GM23248 (cell line): ENCODE data around the gene CYTH4. TPM values are rescaled to one million over a fixed set of nuclear protein-coding genes. Genes with fewer than 3 reads are reported as not detected.

ENCODE experiments used
- DNase-seq: peaks from one replicate; pipeline ENCODE4 v3.0.0-alpha.2; 2015
- H2AFZ ChIP-seq: fragments of 200-600 bp; sonication (generic); 2 replicates; pipeline ENCODE4 v1.6.1; 2016; ENCODE audit warnings: antibody characterized with exemption
- H3F3A ChIP-seq: fragments of 200-600 bp; sonication (generic); 2 replicates; pipeline ENCODE4 v1.6.1; 2016; ENCODE audit warnings: mild to moderate bottlenecking, antibody characterized with exemption, mixed run types; ENCODE audit not compliant: insufficient read depth
- H3K27ac ChIP-seq: fragments of 200-600 bp; sonication (generic); 2 replicates; pipeline ENCODE4 v1.5.1; 2016; ENCODE audit warnings: mild to moderate bottlenecking
- H3K27me3 ChIP-seq: fragments of 200-600 bp; sonication (generic); replicated peaks from 2 replicates; pipeline ENCODE4 v1.6.1; 2016; ENCODE audit warnings: mild to moderate bottlenecking; ENCODE audit not compliant: insufficient read depth
- H3K36me3 ChIP-seq: fragments of 200-600 bp; sonication (generic); 2 replicates; pipeline ENCODE4 v1.6.1; 2016; ENCODE audit warnings: low read depth, mild to moderate bottlenecking
- H3K4me1 ChIP-seq: fragments of 200-600 bp; sonication (generic); 2 replicates; pipeline ENCODE4 v1.6.1; 2016; ENCODE audit warnings: mild to moderate bottlenecking; ENCODE audit not compliant: insufficient read depth
- H3K4me2 ChIP-seq: fragments of 200-600 bp; sonication (generic); one replicate; pipeline ENCODE4 v1.6.1; 2016; ENCODE audit warnings: mild to moderate bottlenecking; ENCODE audit not compliant: unreplicated experiment
- H3K4me3 ChIP-seq: fragments of 200-600 bp; sonication (generic); 2 replicates; pipeline ENCODE4 v1.5.1; 2016; ENCODE audit warnings: mild to moderate bottlenecking
- H3K79me2 ChIP-seq: fragments of 200-600 bp; sonication (generic); 2 replicates; pipeline ENCODE4 v1.6.1; 2016; ENCODE audit warnings: mild to moderate bottlenecking; ENCODE audit not compliant: insufficient read depth
- H3K9ac ChIP-seq: fragments of 200-600 bp; sonication (generic); 2 replicates; pipeline ENCODE4 v1.6.1; 2016; ENCODE audit warnings: mild to moderate bottlenecking
- H3K9me2 ChIP-seq: fragments of 200-600 bp; sonication (generic); 2 replicates; pipeline ENCODE4 v1.6.1; 2016; ENCODE audit warnings: mixed run types, mild to moderate bottlenecking, moderate library complexity; ENCODE audit not compliant: insufficient read depth
- H3K9me3 ChIP-seq: fragments of 200-600 bp; sonication (generic); one replicate; pipeline ENCODE4 v1.6.1; 2017; ENCODE audit warnings: low read depth
- H4K20me1 ChIP-seq: fragments of 200-600 bp; sonication (generic); 2 replicates; pipeline ENCODE4 v1.6.0; 2016; ENCODE audit not compliant: insufficient read depth
- EZH2 ChIP-seq: fragments of 200-600 bp; sonication (generic); IDR thresholded peaks from 2 replicates; pipeline ENCODE4 v1.6.1; 2018; ENCODE audit warnings: antibody characterized with exemption, mild to moderate bottlenecking; ENCODE audit not compliant: insufficient read depth, poor library complexity, severe bottlenecking
- EZH2phosphoT487 ChIP-seq: fragments of 200-600 bp; sonication (generic); IDR thresholded peaks from 2 replicates; pipeline ENCODE4 v1.6.1; 2018; ENCODE audit warnings: antibody characterized with exemption, moderate library complexity, mild to moderate bottlenecking, low read depth; ENCODE audit not compliant: insufficient read depth
- WGBS, 2 experiments: methylation state at CpG; one replicate each; pipeline ENCODE4 v1.1.6; 2015 to 2017; ENCODE audit warnings: low lambda C conversion rate in 2 of 2, low coverage in 1 of 2; ENCODE audit errors: missing lambda C conversion rate in 2 of 2; 5-methylcytosine and 5-hydroxymethylcytosine counted together
- in situ Hi-C: fragments of 300-500 bp; cut with MboI; formaldehyde crosslinking; loops from 2 replicates; pipeline ENCODE4 v1.15.0; 2020
- polyA plus RNA-seq: library from polyadenylated mRNA; unstranded; fragments of >200 nt; fragmentation: Nextera tagmentation; extraction: Ambion mirVana; gene quantifications from 2 replicates; pipeline ENCODE4 v1.2.1, GENCODE V29; 2016
- total RNA-seq: library from RNA; depleted of rRNA; stranded (reverse); fragments of >200 nt; shearing (Covaris generic); gene quantifications from 2 replicates; pipeline ENCODE4 v1.2.3, GENCODE V29; 2014

Gene CYTH4
- total and polyA plus RNA-seq, 2 experiments from 2014 or later, result not detected

- no peaks in the 10 kb centered on the region for H3K79me2 ChIP-seq
These were observed 56.4 kb downstream of the CYTH4 start for GRCh38 chr22:37338539-37339246.

GRCh38 chr22:37340331-37341262 lies 58.3 kb downstream of the CYTH4 start:
- Histone ChIP-seq H3F3A (peaks cover 6% of the 10 kb centered on the region; the same call in 1 of the 2 replicates), H3K36me3 (no peaks in the 10 kb centered on the region), H3K9me3 (no peaks in the 10 kb centered on the region), H3K27ac (no peak overlapping the region), H3K4me1 (peaks cover 13% of the 10 kb centered on the region), H3K27me3 (no peaks in the 10 kb centered on the region), H3K9ac (no peak overlapping the region), H3K4me2 (no peak overlapping the region), H3K4me3 (no peak overlapping the region), H2AFZ (no peak overlapping the region), H3K9me2 (no peaks in the 10 kb centered on the region), H3K79me2 (no peaks in the 10 kb centered on the region), H4K20me1 (no peaks in the 10 kb centered on the region)
- DNase-seq, result no peak
- TF ChIP-seq EZH2phosphoT487, result no peak
- no peak for TF ChIP-seq EZH2
- WGBS, 2 experiments, result 44 to 55% methylated on average over 24 of the region's 24 CpGs
- in situ Hi-C loops, result no loop called here

More at GRCh38 chr22:37338539-37339246, 56.4 kb downstream of the CYTH4 start:
- Histone ChIP-seq H3K9ac (no peak overlapping the region), H3K36me3 (no peaks in the 10 kb centered on the region), H3K9me2 (no peaks in the 10 kb centered on the region), H3K4me2 (no peak overlapping the region), H2AFZ (no peak overlapping the region), H4K20me1 (no peaks in the 10 kb centered on the region), H3K4me3 (no peak overlapping the region), H3K9me3 (no peaks in the 10 kb centered on the region), H3K27me3 (no peaks in the 10 kb centered on the region), H3F3A (no peaks in the 10 kb centered on the region), H3K4me1 (peaks cover 19% of the 10 kb centered on the region), H3K27ac (no peak overlapping the region)
- DNase-seq, result no peak
- 80 to 81% methylated on average over 10 of the region's 10 CpGs for WGBS, 2 experiments
- in situ Hi-C loops, result no loop called here
- no peak for TF ChIP-seq EZH2phosphoT487
- TF ChIP-seq EZH2, result no peak

DNA sequence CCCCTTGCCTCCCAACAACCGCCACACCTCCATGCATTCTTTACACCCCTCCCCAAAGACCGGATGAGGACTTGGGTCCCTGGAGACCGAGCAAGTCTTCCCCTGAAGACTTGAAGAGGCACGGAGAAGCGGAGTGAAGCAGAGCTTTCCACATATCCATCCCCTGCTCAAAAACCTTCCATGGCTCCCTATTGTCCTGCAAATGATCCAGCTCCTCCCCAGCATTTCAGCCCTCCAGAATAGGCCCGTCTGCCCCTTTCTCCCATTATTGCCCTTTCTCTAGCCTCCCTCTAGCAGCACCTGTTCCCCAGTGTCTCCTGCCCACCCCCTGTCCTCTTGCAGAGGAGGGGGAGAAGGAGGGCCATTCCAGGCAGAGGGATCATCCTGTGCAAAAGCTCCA lies 59.8 kb downstream of the CYTH4 start:
- Histone ChIP-seq H3F3A (peaks cover 16% of the 10 kb centered on the region), H3K79me2 (no peaks in the 10 kb centered on the region), H3K36me3 (no peaks in the 10 kb centered on the region), H3K4me2 (no peak overlapping the region), H2AFZ (no peak overlapping the region), H3K9me2 (no peaks in the 10 kb centered on the region), H3K27ac (no peak overlapping the region), H3K4me1 (peaks cover 19% of the 10 kb centered on the region), H3K27me3 (no peaks in the 10 kb centered on the region), H3K4me3 (no peak overlapping the region), H3K9me3 (no peaks in the 10 kb centered on the region), H4K20me1 (no peaks in the 10 kb centered on the region), H3K9ac (no peak overlapping the region)
- in situ Hi-C loops, result no loop called here
- 47 to 52% methylated on average over 6 of the region's 6 CpGs for WGBS, 2 experiments
- TF ChIP-seq EZH2phosphoT487 (no peak), EZH2 (no peak)
- DNase-seq, result no peak

GRCh38 chr22:37343348-37343747 lies 61.0 kb downstream of the CYTH4 start:
- no peak for TF ChIP-seq EZH2phosphoT487
- TF ChIP-seq EZH2, result no peak
- in situ Hi-C loops, result no loop called here
- no peaks in the 10 kb centered on the region for H3K27me3 ChIP-seq
- no peak overlapping the region for H3K9ac ChIP-seq
- H3K4me2 ChIP-seq, result no peak overlapping the region
- H3K79me2 ChIP-seq, result no peaks in the 10 kb centered on the region
- H4K20me1 ChIP-seq, result no peaks in the 10 kb centered on the region
- H3K9me2 ChIP-seq, result no peaks in the 10 kb centered on the region
- H3K27ac ChIP-seq, result no peak overlapping the region
- 33 to 36% methylated on average over 6 to 11 of the region's 11 CpGs for WGBS, 2 experiments
- H3F3A ChIP-seq, result peaks cover 16% of the 10 kb centered on the region
- H3K4me1 ChIP-seq, result peaks cover 17% of the 10 kb centered on the region
- H3K4me3 ChIP-seq, result no peak overlapping the region
- no peaks in the 10 kb centered on the region for H3K9me3 ChIP-seq
- no peak overlapping the region for H2AFZ ChIP-seq
- H3K36me3 ChIP-seq, result no peaks in the 10 kb centered on the region
- DNase-seq, result no peak
